Measurements from ENCODE around the gene DNAI4.

Gene DNAI4

GRCh38 chr1:66764994-66765578, 159.6 kb downstream of the DNAI4 start:
- DNase-seq (ENCODE audit: low spot score) = peak; percentile 59
- TF ChIP-seq, protein P1, sequence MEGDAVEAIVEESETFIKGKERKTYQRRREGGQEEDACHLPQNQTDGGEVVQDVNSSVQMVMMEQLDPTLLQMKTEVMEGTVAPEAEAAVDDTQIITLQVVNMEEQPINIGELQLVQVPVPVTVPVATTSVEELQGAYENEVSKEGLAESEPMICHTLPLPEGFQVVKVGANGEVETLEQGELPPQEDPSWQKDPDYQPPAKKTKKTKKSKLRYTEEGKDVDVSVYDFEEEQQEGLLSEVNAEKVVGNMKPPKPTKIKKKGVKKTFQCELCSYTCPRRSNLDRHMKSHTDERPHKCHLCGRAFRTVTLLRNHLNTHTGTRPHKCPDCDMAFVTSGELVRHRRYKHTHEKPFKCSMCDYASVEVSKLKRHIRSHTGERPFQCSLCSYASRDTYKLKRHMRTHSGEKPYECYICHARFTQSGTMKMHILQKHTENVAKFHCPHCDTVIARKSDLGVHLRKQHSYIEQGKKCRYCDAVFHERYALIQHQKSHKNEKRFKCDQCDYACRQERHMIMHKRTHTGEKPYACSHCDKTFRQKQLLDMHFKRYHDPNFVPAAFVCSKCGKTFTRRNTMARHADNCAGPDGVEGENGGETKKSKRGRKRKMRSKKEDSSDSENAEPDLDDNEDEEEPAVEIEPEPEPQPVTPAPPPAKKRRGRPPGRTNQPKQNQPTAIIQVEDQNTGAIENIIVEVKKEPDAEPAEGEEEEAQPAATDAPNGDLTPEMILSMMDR (IDR thresholded peaks at IDR 0.05; ENCODE audit: extremely low read depth, missing control alignments) = peak; percentile 75

Data from GM20000 (cell line).